Measurements from ENCODE around the gene CFAP54. TPM values are rescaled to one million over a fixed set of nuclear protein-coding genes. Genes with fewer than 3 reads are reported as not detected.

CFAP54 gene
- total RNA-seq, 1 experiment from 2014 or later = 0.09 TPM

DNA sequence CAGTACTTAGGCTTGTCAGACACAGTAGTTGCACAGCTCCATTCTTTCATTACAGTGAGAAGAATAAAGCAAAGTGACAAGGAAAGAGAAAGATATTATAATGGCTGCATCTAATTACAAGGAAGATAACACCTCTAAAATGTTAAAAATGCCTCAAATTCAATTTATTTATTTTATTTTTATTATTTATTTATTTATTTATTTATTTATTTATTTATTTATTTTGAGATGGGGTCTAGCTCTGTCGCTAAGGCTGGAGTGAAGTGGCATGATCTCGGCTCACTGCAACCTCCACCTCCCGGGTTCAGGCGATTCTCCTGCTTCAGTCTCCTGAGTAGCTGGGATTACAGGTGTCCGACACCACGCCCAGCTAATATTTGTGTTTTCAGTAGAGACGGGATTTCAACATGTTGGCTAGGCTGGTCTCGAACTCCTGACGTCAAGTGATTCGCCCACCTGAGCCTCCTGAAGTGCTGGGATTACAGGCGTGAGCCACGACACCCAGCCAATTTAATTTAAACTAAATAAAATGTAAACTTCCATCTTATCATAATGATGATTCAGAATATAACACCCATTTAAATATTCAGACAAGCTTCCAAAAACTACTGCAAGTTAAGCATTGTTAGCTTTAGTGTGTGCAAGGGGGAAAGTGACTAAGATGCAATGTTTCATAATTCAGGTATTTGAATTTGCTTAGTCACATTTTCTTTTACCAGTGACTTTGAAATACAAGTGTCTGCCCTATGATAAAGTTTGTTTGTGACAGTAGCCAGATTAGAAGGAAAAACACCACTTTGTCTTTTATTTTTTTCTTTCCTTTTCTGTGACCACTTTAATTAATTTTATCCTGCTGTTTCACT lies 2.4 kb upstream of the CFAP54 start:
- no peak overlapping the region for H3K4me3 Mint-ChIP-seq
- POLR2A ChIA-PET = no interaction called here
- no peaks in the 10 kb centered on the region for H3K36me3 Mint-ChIP-seq
- DNase-seq (ENCODE audit: low spot score) (no peak), ATAC-seq (no peak)
- peaks cover 7% of the 10 kb centered on the region for H3K4me1 Mint-ChIP-seq
- TF ChIP-seq HMGA2 (CRISPR knock-in tag; IDR thresholded peaks at IDR 0.05) (peak; percentile 43; the same call in 1 of the 2 replicates), MLX (CRISPR knock-in tag; IDR thresholded peaks at IDR 0.05) (no peak)
- no peak overlapping the region for H3K27ac Mint-ChIP-seq
- H3K27me3 Mint-ChIP-seq (ENCODE audit: low read depth) = peaks cover 11% of the 10 kb centered on the region
- CTCF ChIA-PET = no interaction called here
- no peaks in the 10 kb centered on the region for H3K9me3 Mint-ChIP-seq

- POLR2A ChIA-PET = no interaction called here
- no peak for TF ChIP-seq ELF4 (CRISPR knock-in tag; IDR thresholded peaks at IDR 0.05; ENCODE audit: low read depth)
- no peak for TF ChIP-seq KAT7 (CRISPR knock-in tag; IDR thresholded peaks at IDR 0.05; ENCODE audit: borderline replicate concordance)
- no peak for TF ChIP-seq RELA (CRISPR knock-in tag; IDR thresholded peaks at IDR 0.05; ENCODE audit: borderline replicate concordance)
- no peak for TF ChIP-seq SOX15 (CRISPR knock-in tag; IDR thresholded peaks at IDR 0.05)
- TF ChIP-seq CREM (CRISPR knock-in tag; IDR thresholded peaks at IDR 0.05) = no peak
- no peak for TF ChIP-seq ZNF396 (CRISPR knock-in tag; IDR thresholded peaks at IDR 0.05; ENCODE audit: borderline replicate concordance)
- no peak for TF ChIP-seq ZMAT4 (CRISPR knock-in tag; IDR thresholded peaks at IDR 0.05)
- TF ChIP-seq, protein P1, sequence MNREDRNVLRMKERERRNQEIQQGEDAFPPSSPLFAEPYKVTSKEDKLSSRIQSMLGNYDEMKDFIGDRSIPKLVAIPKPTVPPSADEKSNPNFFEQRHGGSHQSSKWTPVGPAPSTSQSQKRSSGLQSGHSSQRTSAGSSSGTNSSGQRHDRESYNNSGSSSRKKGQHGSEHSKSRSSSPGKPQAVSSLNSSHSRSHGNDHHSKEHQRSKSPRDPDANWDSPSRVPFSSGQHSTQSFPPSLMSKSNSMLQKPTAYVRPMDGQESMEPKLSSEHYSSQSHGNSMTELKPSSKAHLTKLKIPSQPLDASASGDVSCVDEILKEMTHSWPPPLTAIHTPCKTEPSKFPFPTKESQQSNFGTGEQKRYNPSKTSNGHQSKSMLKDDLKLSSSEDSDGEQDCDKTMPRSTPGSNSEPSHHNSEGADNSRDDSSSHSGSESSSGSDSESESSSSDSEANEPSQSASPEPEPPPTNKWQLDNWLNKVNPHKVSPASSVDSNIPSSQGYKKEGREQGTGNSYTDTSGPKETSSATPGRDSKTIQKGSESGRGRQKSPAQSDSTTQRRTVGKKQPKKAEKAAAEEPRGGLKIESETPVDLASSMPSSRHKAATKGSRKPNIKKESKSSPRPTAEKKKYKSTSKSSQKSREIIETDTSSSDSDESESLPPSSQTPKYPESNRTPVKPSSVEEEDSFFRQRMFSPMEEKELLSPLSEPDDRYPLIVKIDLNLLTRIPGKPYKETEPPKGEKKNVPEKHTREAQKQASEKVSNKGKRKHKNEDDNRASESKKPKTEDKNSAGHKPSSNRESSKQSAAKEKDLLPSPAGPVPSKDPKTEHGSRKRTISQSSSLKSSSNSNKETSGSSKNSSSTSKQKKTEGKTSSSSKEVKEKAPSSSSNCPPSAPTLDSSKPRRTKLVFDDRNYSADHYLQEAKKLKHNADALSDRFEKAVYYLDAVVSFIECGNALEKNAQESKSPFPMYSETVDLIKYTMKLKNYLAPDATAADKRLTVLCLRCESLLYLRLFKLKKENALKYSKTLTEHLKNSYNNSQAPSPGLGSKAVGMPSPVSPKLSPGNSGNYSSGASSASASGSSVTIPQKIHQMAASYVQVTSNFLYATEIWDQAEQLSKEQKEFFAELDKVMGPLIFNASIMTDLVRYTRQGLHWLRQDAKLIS (CRISPR knock-in tag; IDR thresholded peaks at IDR 0.05; ENCODE audit: borderline replicate concordance) = no peak
- TF ChIP-seq IRF2 (CRISPR knock-in tag; IDR thresholded peaks at IDR 0.05; ENCODE audit: borderline replicate concordance, low read depth) = no peak
- TF ChIP-seq MYBL2 (CRISPR knock-in tag; IDR thresholded peaks at IDR 0.05) = no peak
- TF ChIP-seq MLX (CRISPR knock-in tag; IDR thresholded peaks at IDR 0.05) = no peak
- TF ChIP-seq, protein P2, sequence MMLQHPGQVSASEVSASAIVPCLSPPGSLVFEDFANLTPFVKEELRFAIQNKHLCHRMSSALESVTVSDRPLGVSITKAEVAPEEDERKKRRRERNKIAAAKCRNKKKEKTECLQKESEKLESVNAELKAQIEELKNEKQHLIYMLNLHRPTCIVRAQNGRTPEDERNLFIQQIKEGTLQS (CRISPR knock-in tag; conservative IDR thresholded peaks at IDR 0.05) = no peak
- no peak for TF ChIP-seq JUN (CRISPR knock-in tag; IDR thresholded peaks at IDR 0.05)
- no peak for TF ChIP-seq ZNF512 (CRISPR knock-in tag; IDR thresholded peaks at IDR 0.05; ENCODE audit: borderline replicate concordance)
- TF ChIP-seq ZNF138 (CRISPR knock-in tag; conservative IDR thresholded peaks at IDR 0.05) = no peak
- no peak for TF ChIP-seq AR (CRISPR knock-in tag; IDR thresholded peaks at IDR 0.05)
- Mint-ChIP-seq H3K4me1 (peaks cover 7% of the 10 kb centered on the region), H3K4me3 (no peak overlapping the region), H3K9me3 (no peaks in the 10 kb centered on the region), H3K27me3 (ENCODE audit: low read depth) (peaks cover 11% of the 10 kb centered on the region), H3K36me3 (no peaks in the 10 kb centered on the region), H3K27ac (no peak overlapping the region)
- ATAC-seq (no peak), DNase-seq (ENCODE audit: low spot score) (no peak)
- CTCF ChIA-PET = no interaction called here
Observed at GRCh38 chr12:96487634-96488033, 1.7 kb upstream of the CFAP54 start.
